IPS-11a (cell line): Measurements from ENCODE around the gene CHSY1.

Experiments
- H3K4me3 ChIP-seq: one replicate; pipeline ENCODE4 v1.5.1; 2013; ENCODE audit warnings: low read depth, low read length, control low read depth

Gene CHSY1

GRCh38 chr15:101173233-101174119, 78.4 kb downstream of the CHSY1 start:
- H3K4me3 ChIP-seq, result no peak overlapping the region

- no peak overlapping the region for H3K4me3 ChIP-seq
Observed at GRCh38 chr15:101172501-101173071, 79.3 kb downstream of the CHSY1 start.

GRCh38 chr15:101171954-101172353, 79.9 kb downstream of the CHSY1 start:
- no peak overlapping the region for H3K4me3 ChIP-seq

GRCh38 chr15:101170568-101171350, 81.1 kb downstream of the CHSY1 start:
- H3K4me3 ChIP-seq, result no peak overlapping the region

- no peak overlapping the region for H3K4me3 ChIP-seq
Observed at GRCh38 chr15:101169495-101170071, 82.3 kb downstream of the CHSY1 start.

- H3K4me3 ChIP-seq, result no peak overlapping the region
Observed at GRCh38 chr15:101168898-101169494, 82.9 kb downstream of the CHSY1 start.

GRCh38 chr15:101168463-101168824, 83.4 kb downstream of the CHSY1 start:
- H3K4me3 ChIP-seq, result no peak overlapping the region

GRCh38 chr15:101167753-101168462, 83.9 kb downstream of the CHSY1 start:
- no peak overlapping the region for H3K4me3 ChIP-seq

GRCh38 chr15:101167411-101167752, 84.5 kb downstream of the CHSY1 start:
- H3K4me3 ChIP-seq, result no peak overlapping the region

- H3K4me3 ChIP-seq, result no peak overlapping the region
Observed at GRCh38 chr15:101165905-101166471, 85.9 kb downstream of the CHSY1 start.

- H3K4me3 ChIP-seq, result no peak overlapping the region
Observed at GRCh38 chr15:101162701-101163483, 89.0 kb downstream of the CHSY1 start.

- no peak overlapping the region for H3K4me3 ChIP-seq
Observed at GRCh38 chr15:101161656-101162055, 90.2 kb downstream of the CHSY1 start.

GRCh38 chr15:101159936-101160815, 91.7 kb downstream of the CHSY1 start:
- no peak overlapping the region for H3K4me3 ChIP-seq

GRCh38 chr15:101159096-101159935, 92.5 kb downstream of the CHSY1 start:
- no peak overlapping the region for H3K4me3 ChIP-seq

GRCh38 chr15:101158166-101159095, 93.4 kb downstream of the CHSY1 start:
- no peak overlapping the region for H3K4me3 ChIP-seq

- H3K4me3 ChIP-seq, result no peak overlapping the region
Observed at GRCh38 chr15:101157721-101158120, 94.1 kb downstream of the CHSY1 start.
